ENCODE data around the gene RNF26.

Gene RNF26

DNA sequence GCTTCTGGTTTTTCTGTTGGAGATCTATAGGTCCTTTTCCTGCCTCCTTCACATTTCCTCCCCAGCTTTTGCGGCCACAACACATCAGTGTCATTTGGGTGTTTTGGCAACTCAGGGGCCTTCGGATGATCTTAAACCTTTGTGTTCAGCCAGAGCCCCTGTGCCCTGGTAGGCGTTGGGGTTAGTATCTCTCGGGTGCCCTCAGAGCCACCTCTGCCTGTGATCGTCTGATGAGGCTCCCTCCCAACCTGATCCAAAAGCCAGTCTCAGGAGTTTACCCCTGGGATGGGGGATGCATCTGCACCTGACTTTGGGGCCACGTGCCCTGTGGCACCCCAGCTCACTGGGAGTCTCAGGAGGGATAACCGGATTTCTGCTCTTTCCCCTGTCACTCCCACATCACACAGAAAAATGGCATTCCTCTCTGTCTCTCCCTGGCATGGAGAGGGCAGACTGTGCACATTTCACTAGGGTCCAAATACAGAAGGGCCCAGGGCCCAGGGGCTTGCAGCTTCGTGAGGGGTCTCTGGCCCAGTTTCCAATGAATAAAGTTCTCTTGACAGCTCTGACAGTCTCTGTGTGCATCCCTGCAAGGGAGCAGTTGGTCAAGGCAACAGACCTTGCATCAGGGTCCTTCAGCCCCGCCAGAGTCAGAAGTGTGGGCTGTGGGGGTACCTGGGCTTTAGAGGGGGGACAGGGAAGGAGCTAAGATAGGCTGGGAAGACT lies 2.6 kb downstream of the RNF26 start:
- DNase-seq (ENCODE audit: low read depth) = no peak

DNA sequence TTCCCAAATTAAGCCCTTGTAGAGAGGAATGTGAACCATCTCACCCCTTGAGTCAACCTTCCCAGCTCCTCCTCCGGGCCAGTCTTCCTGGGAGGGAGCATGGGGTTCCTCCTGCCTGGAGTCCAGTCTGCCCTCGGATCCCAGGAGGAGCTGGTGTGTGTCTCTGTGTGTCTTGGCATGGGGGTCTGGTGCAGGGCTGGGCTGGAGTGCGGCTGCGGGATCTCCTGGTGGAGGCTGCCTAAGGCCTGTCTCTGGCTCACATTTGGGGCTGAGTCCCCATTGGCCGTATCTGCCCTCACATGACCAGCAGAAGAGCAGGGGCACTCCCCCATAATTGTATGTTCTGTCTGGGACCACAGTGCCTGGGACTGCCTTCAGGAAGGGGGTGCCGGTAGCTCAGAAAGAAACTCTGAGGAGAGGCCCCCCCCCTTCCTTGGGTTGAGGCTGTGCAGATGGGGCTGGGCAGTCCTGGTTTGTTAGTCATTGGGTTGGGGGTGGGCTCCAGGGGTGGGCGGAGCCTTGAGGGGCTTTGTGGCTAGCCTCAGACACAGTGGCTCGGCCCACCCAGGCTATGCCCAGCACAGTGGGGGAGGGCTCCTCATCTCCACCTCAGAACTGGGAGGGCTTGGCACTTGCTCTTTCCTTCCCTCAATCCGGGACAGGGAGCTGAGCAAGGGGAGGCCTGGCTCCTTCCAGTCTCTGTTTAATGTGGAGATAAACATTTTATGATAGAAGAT lies 3.4 kb downstream of the RNF26 start:
- DNase-seq (ENCODE audit: low read depth) = no peak

DNA sequence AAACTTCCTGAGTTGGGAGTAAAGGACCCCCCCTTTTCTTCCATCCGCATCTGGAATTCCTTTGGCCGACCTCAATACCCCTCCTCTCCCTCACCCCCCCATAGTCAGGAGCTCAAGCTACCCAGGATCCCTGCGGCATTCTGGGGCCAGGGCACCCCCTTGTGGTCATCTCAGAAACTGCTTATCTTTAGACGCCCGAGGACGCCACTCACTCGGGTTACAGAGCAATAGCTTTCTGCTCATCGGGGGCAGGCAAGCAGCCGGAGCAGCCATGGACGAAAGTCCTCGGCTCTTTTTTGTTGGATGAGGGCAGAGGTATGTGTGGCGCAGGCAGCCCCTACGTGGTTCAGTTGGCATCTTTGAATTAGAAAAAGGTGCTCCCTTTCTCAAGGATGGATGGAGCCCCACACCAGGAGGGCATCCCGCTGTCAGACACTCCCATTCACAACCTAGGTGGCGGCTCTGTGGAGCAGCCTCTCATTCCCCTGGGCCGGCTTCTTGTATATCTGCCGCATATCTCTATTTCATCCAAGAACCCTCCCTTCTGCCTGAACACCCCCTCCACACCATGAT lies 4.1 kb downstream of the RNF26 start:
- peak; percentile 40 for DNase-seq (ENCODE audit: low read depth)

- no peak for DNase-seq (ENCODE audit: low read depth)
Measured at GRCh38 chr11:119338965-119339588, 4.8 kb downstream of the RNF26 start.

DNA sequence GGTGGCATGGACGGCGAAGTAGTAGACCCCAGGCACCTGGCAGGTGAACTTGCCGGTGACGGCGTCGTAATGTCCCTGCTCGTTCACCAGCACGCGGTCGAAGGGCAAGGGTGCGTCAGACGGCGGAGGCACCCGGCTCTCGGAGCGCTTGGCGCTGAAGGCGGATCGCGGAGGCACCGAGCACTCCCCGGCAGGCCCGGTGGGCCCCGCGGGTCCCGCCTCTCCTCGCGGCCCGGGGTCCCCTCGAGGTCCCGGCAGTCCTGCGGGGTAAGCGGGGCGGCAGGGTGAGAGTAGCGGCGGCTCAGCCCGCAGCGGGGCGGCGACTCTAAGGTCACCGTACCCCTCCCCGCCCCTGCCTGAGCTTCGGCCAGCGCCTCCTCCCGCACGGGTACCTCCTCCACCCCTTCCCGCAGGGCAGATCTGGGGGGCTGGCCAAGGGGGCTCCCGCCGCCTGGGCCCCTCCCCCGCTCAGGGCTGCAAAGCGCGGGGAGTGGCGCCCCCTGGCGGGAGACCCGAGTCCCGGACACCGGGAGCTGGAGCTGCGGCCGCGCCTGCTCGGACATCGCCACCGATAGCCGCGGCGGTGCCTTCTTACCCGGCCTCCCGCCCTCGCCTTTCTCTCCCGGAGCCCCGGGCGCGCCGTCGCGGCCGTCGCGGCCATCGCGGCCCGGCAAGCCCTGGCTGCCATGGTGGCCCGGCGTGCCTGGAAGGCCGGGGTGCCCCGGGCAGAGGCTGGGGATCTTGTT lies 5.4 kb downstream of the RNF26 start:
- DNase-seq (ENCODE audit: low read depth) = no peak

GRCh38 chr11:119340335-119341221 lies 6.3 kb downstream of the RNF26 start, which contains the start of gene C1QTNF5:
C1QTNF5 (minus strand) TSS chr11:119340883; CDS start chr11:119340397, 486 bp downstream.
- no peak for DNase-seq (ENCODE audit: low read depth)

DNA sequence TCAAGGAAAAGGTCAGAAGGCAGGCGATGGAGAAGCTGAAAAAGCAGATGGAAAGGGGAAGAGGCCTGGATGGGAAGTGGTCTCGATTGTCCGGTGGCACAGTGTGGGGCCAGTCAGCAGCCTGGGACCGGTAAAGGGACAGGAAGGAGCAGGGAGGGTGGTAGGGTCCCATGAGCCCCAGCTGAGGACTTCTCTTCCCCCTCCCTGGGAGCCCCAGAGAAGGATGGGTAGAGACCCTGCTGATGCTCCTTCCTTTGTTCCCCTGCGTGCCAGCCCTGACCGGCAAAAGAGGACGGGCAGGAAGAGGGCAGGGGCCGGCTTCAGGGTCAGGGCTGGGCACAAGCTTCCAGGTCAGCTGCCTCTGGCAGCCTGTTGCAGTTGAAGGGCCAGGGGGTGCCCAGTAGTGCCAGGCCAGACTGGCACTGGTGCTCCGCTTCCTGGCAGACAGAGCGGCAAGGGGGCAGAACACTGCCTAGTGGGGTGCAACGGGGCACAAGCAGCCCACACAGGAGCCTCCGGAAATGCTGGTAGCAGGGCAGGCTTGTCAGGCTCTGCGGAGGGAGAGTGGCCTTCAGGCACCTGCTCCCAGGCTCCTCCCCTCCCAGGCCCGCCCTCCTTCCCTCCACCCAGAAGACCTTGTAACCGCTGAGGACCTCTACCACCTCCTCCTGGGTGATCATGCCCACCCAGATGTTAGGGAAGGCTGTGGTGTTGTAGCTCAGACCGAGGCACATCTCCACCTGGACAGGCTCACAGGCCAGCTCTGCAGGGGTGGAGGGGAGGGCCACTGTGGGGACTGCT lies 7.1 kb downstream of the RNF26 start:
- no peak for DNase-seq (ENCODE audit: low read depth)

DNA sequence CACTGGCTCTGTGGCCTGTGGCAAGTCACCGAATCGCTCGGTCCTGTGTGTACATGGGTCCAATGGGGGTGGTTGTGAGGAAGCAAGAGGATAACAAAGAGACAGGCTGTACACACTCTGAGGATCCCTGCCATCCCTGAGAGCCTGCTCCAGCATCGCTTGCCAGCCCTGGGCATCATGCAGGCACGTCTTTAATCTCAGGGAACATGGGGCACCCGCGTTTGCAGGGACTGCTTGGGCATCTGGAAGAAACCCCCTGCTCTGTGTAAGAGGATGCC lies 7.6 kb downstream of the RNF26 start:
- no peak for DNase-seq (ENCODE audit: low read depth)

DNA sequence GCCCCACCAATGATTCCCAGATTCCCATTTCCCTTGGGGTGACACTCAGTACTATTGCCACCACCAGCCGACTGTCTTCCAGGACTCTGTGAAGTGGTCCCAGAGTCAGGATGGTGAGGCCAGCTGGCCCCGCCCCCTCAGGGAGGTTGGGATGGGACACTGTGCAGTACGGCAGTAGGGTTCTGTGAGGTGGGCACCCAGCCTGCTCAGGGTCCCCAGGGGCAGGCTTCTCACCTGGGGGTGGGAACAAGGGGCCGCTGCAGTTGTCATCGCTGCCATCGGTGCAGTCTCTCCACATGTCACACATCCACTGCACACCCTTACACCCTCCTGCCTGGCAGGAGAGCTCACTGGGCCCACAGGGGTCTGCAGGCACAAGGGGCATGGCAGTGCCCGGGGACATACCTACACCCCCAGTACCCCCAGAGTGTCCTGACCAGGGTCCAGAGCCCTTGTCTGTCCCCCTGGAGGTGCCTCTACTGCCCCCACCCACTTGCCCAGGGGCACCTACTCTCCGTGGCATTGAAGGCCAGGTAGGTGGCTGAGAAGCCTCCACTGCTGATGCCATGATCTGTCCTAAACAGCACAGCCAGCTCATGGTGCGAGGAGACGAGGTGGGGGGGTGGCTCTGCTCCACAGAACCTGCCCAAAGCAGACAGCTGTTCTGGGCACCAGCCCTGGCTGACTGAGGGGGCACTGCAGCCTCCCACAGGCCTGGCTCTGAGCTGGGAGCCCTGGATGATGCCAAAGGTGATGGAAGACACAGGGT lies 8.2 kb downstream of the RNF26 start:
- DNase-seq (ENCODE audit: low read depth) = no peak

DNA sequence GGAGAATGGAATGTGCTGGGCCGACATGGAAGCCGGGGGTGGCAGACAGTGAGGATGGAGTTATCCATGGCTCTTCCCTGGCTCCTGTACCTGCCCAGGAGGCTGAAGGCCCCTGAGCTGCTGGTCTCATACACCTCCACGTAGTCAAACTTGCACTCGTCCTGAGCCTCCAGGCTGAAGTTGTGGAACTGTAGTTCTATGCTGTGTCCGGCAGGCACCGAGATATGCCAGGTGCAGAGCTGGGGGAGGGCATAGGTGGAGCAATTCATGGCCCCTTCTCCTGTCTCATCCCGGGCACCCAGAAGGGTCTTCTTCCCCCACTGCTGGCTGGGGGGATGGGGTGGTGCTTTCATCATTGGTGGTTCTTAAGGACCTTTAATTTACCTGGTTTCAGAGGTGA lies 9.4 kb downstream of the RNF26 start:
- no peak for DNase-seq (ENCODE audit: low read depth)

- no peak for DNase-seq (ENCODE audit: low read depth)
Measured at GRCh38 chr11:119344291-119345010, 10.1 kb downstream of the RNF26 start.

- DNase-seq (ENCODE audit: low read depth) = no peak
Measured at GRCh38 chr11:119345685-119346084, 11.4 kb downstream of the RNF26 start.

GRCh38 chr11:119346605-119347004 lies 12.3 kb downstream of the RNF26 start, which contains the start of gene MFRP:
MFRP (minus strand) TSS chr11:119346705; CDS start chr11:119346513, 192 bp downstream.
- DNase-seq (ENCODE audit: low read depth) = no peak

GRCh38 chr11:119347242-119347641 lies 12.9 kb downstream of the RNF26 start:
- no peak for DNase-seq (ENCODE audit: low read depth)

DNA sequence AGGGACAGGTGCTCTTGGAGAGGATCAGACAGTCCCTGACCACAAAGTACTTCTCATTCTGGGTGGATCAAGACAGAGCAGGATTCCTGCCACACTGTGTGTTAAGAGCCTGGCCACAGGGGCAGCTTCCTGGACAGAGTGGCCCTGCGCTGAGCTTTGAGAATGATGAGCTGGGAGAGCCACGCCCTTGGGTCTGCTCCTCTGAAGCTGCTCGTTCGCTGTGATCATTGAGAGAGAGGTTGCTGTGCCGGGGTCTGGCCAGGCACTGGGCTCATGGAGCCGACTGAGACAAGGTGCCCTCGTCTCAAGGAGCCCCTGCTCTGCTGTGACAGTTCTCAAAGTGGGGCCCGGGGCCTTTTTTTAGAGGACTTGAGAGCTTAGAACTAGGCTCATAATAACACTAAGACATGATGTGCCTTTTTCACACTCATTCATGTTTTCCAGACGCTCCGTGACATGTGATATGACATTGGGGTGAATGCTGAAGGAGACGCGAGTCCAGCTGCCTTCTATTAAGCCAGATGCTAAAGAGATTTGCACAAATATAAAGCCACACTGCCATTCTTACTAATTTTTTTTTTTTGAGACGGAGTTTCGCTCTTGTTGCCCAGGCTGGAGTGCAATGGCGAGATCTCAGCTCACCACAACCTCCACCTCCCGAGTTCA lies 13.7 kb downstream of the RNF26 start:
- DNase-seq (ENCODE audit: low read depth) = no peak

DNA sequence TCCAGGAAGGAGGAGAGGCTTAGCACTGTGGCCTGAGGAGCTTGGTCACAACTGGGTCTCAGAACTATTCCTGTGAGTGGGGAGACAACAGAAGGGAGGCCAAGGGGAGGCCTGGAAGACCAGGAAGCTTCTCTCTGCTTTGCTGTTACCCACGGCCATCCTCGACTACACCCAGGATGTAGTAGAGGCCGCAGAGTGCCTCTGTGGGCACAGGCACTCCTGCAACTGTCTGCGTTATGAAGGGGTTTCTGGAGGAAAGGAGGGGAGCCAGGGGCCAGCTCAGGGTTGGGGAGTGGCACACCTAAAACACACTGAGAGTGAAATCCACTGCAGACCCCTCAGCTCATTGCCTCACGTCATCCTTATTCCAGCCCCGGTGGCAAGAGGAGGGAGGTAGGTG lies 16.0 kb downstream of the RNF26 start:
- no peak for DNase-seq (ENCODE audit: low read depth)

DNA sequence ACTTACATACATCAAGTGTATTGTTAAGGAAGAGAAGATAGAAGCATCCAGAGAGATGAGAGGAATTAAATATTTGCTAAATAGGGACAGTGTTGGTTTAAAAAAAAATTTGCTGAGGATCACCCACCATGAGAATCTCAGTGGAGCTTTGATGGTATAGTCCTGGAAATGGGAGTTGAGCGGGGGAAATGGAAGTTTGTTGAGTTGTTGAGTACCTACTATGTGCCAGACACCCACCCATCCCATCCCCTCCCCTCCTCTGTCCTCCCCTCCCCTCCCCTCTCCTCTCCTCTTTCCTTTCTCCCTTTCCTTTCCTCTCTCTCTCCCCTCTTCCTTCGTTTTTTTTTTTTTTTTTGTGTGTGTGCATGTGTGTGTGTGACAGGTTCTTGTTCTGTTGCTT lies 16.9 kb downstream of the RNF26 start:
- DNase-seq (ENCODE audit: low read depth) = no peak

GRCh38 chr11:119352857-119353260 lies 18.5 kb downstream of the RNF26 start:
- DNase-seq (ENCODE audit: low read depth) = no peak
